GM23248 (cell line): ENCODE results near the gene OPN5. TPM values are rescaled to one million over a fixed set of nuclear protein-coding genes. Genes with fewer than 3 reads are reported as not detected.

Source experiments
- DNase-seq: peaks from one replicate; pipeline ENCODE4 v3.0.0-alpha.2; 2015
- H2AFZ ChIP-seq: fragments of 200-600 bp; sonication (generic); 2 replicates; pipeline ENCODE4 v1.6.1; 2016; ENCODE audit warnings: antibody characterized with exemption
- H3F3A ChIP-seq: fragments of 200-600 bp; sonication (generic); 2 replicates; pipeline ENCODE4 v1.6.1; 2016; ENCODE audit warnings: mild to moderate bottlenecking, antibody characterized with exemption, mixed run types; ENCODE audit not compliant: insufficient read depth
- H3K27ac ChIP-seq: fragments of 200-600 bp; sonication (generic); 2 replicates; pipeline ENCODE4 v1.5.1; 2016; ENCODE audit warnings: mild to moderate bottlenecking
- H3K27me3 ChIP-seq: fragments of 200-600 bp; sonication (generic); replicated peaks from 2 replicates; pipeline ENCODE4 v1.6.1; 2016; ENCODE audit warnings: mild to moderate bottlenecking; ENCODE audit not compliant: insufficient read depth
- H3K36me3 ChIP-seq: fragments of 200-600 bp; sonication (generic); 2 replicates; pipeline ENCODE4 v1.6.1; 2016; ENCODE audit warnings: low read depth, mild to moderate bottlenecking
- H3K4me1 ChIP-seq: fragments of 200-600 bp; sonication (generic); 2 replicates; pipeline ENCODE4 v1.6.1; 2016; ENCODE audit warnings: mild to moderate bottlenecking; ENCODE audit not compliant: insufficient read depth
- H3K4me2 ChIP-seq: fragments of 200-600 bp; sonication (generic); one replicate; pipeline ENCODE4 v1.6.1; 2016; ENCODE audit warnings: mild to moderate bottlenecking; ENCODE audit not compliant: unreplicated experiment
- H3K4me3 ChIP-seq: fragments of 200-600 bp; sonication (generic); 2 replicates; pipeline ENCODE4 v1.5.1; 2016; ENCODE audit warnings: mild to moderate bottlenecking
- H3K79me2 ChIP-seq: fragments of 200-600 bp; sonication (generic); 2 replicates; pipeline ENCODE4 v1.6.1; 2016; ENCODE audit warnings: mild to moderate bottlenecking; ENCODE audit not compliant: insufficient read depth
- H3K9ac ChIP-seq: fragments of 200-600 bp; sonication (generic); 2 replicates; pipeline ENCODE4 v1.6.1; 2016; ENCODE audit warnings: mild to moderate bottlenecking
- H3K9me2 ChIP-seq: fragments of 200-600 bp; sonication (generic); 2 replicates; pipeline ENCODE4 v1.6.1; 2016; ENCODE audit warnings: mixed run types, mild to moderate bottlenecking, moderate library complexity; ENCODE audit not compliant: insufficient read depth
- H3K9me3 ChIP-seq: fragments of 200-600 bp; sonication (generic); one replicate; pipeline ENCODE4 v1.6.1; 2017; ENCODE audit warnings: low read depth
- H4K20me1 ChIP-seq: fragments of 200-600 bp; sonication (generic); 2 replicates; pipeline ENCODE4 v1.6.0; 2016; ENCODE audit not compliant: insufficient read depth
- EZH2 ChIP-seq: fragments of 200-600 bp; sonication (generic); IDR thresholded peaks from 2 replicates; pipeline ENCODE4 v1.6.1; 2018; ENCODE audit warnings: antibody characterized with exemption, mild to moderate bottlenecking; ENCODE audit not compliant: insufficient read depth, poor library complexity, severe bottlenecking
- EZH2phosphoT487 ChIP-seq: fragments of 200-600 bp; sonication (generic); IDR thresholded peaks from 2 replicates; pipeline ENCODE4 v1.6.1; 2018; ENCODE audit warnings: antibody characterized with exemption, moderate library complexity, mild to moderate bottlenecking, low read depth; ENCODE audit not compliant: insufficient read depth
- WGBS, 2 experiments: methylation state at CpG; one replicate each; pipeline ENCODE4 v1.1.6; 2015 to 2017; ENCODE audit warnings: low lambda C conversion rate in 2 of 2, low coverage in 1 of 2; ENCODE audit errors: missing lambda C conversion rate in 2 of 2; 5-methylcytosine and 5-hydroxymethylcytosine counted together
- in situ Hi-C: fragments of 300-500 bp; cut with MboI; formaldehyde crosslinking; loops from 2 replicates; pipeline ENCODE4 v1.15.0; 2020
- polyA plus RNA-seq: library from polyadenylated mRNA; unstranded; fragments of >200 nt; fragmentation: Nextera tagmentation; extraction: Ambion mirVana; gene quantifications from 2 replicates; pipeline ENCODE4 v1.2.1, GENCODE V29; 2016
- total RNA-seq: library from RNA; depleted of rRNA; stranded (reverse); fragments of >200 nt; shearing (Covaris generic); gene quantifications from 2 replicates; pipeline ENCODE4 v1.2.3, GENCODE V29; 2014

The OPN5 gene
- total and polyA plus RNA-seq, 2 experiments from 2014 or later: not detected

DNA sequence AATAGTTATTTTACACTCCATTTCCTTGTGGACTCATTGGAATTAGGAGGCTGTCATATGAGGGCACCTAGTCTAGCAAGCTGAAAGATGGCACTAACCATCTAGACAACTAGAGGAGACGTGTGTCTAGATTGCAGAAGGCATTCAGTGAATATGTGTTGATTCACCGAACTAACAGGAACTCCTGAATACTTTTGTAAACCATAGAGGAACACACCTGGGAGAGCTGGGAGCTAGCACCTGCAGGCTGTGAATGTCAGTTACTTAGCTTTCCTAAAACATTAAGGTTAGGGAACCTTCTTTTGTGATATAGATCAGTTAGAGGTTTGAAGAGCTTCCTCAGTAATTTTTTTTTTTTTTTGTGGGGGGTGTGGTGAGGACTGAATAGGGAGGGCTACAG is 7.7 kb downstream of the OPN5 start:
- H3K9ac ChIP-seq: no peak overlapping the region
- H3K79me2 ChIP-seq: no peaks in the 10 kb centered on the region
- TF ChIP-seq EZH2phosphoT487 (no peak), EZH2 (no peak)
- H3K4me3 ChIP-seq: no peak overlapping the region
- no peaks in the 10 kb centered on the region for H3K9me2 ChIP-seq
- in situ Hi-C loops: loop anchor here (10.0 to 25.0 kb wide), 3 partner anchors 155 to 1623 kb away; no protein-coding TSS in a partner anchor
- H3K4me1 ChIP-seq: no peaks in the 10 kb centered on the region
- WGBS, 2 experiments: 19 to 22% methylated on average over 2 of the region's 2 CpGs
- no peaks in the 10 kb centered on the region for H3K36me3 ChIP-seq
- no peak overlapping the region for H3K4me2 ChIP-seq
- no peaks in the 10 kb centered on the region for H4K20me1 ChIP-seq
- no peak for DNase-seq
- no peak overlapping the region for H3K27ac ChIP-seq
- H3K9me3 ChIP-seq: no peaks in the 10 kb centered on the region
- no peak overlapping the region for H2AFZ ChIP-seq
- H3K27me3 ChIP-seq: peaks cover 42% of the 10 kb centered on the region
- H3F3A ChIP-seq: no peaks in the 10 kb centered on the region

GRCh38 chr6:47792216-47792733 is 10.4 kb downstream of the OPN5 start:
- Histone ChIP-seq H3K79me2 (no peaks in the 10 kb centered on the region), H3K9ac (no peak overlapping the region), H3K36me3 (no peaks in the 10 kb centered on the region), H3K9me3 (no peaks in the 10 kb centered on the region), H3F3A (no peaks in the 10 kb centered on the region), H3K4me2 (no peak overlapping the region), H3K27me3 (peaks cover 29% of the 10 kb centered on the region), H3K9me2 (no peaks in the 10 kb centered on the region), H3K4me1 (no peaks in the 10 kb centered on the region), H3K4me3 (no peak overlapping the region), H3K27ac (no peak overlapping the region), H2AFZ (no peak overlapping the region), H4K20me1 (no peaks in the 10 kb centered on the region)
- 44 to 47% methylated on average over 4 of the region's 4 CpGs for WGBS, 2 experiments
- TF ChIP-seq EZH2phosphoT487 (no peak), EZH2 (no peak)
- DNase-seq: no peak
- in situ Hi-C loops: loop anchor here (25.0 kb wide), 2 partner anchors 970 to 1620 kb away; no protein-coding TSS in a partner anchor

GRCh38 chr6:47794577-47795135 is 12.8 kb downstream of the OPN5 start:
- no peak overlapping the region for H3K9ac ChIP-seq
- no peaks in the 10 kb centered on the region for H4K20me1 ChIP-seq
- no peak overlapping the region for H2AFZ ChIP-seq
- TF ChIP-seq EZH2phosphoT487: no peak
- no peaks in the 10 kb centered on the region for H3K4me1 ChIP-seq
- H3K4me2 ChIP-seq: no peak overlapping the region
- peaks cover 10% of the 10 kb centered on the region for H3K27me3 ChIP-seq
- H3K79me2 ChIP-seq: no peaks in the 10 kb centered on the region
- no peaks in the 10 kb centered on the region for H3K36me3 ChIP-seq
- no peak overlapping the region for H3K27ac ChIP-seq
- no peaks in the 10 kb centered on the region for H3K9me3 ChIP-seq
- H3F3A ChIP-seq: no peaks in the 10 kb centered on the region
- no peak overlapping the region for H3K4me3 ChIP-seq
- WGBS, 2 experiments: 29 to 37% methylated on average over 8 of the region's 8 CpGs
- in situ Hi-C loops: loop anchor here (25.0 kb wide), 2 partner anchors 968 to 1618 kb away; no protein-coding TSS in a partner anchor
- H3K9me2 ChIP-seq: no peaks in the 10 kb centered on the region
- DNase-seq: no peak

- no peak overlapping the region for H2AFZ ChIP-seq
- DNase-seq: no peak
- H3K27ac ChIP-seq: no peak overlapping the region
- no peaks in the 10 kb centered on the region for H3K4me1 ChIP-seq
- H3K9me2 ChIP-seq: no peaks in the 10 kb centered on the region
- 12 to 17% methylated on average over 2 of the region's 2 CpGs for WGBS, 2 experiments
- no peak overlapping the region for H3K9ac ChIP-seq
- peaks cover 8% of the 10 kb centered on the region for H3K27me3 ChIP-seq
- in situ Hi-C loops: no loop called here
- H3F3A ChIP-seq: no peaks in the 10 kb centered on the region
- H3K4me2 ChIP-seq: no peak overlapping the region
- H3K4me3 ChIP-seq: no peak overlapping the region
- TF ChIP-seq EZH2phosphoT487 (no peak), EZH2 (no peak)
- no peaks in the 10 kb centered on the region for H3K36me3 ChIP-seq
- no peaks in the 10 kb centered on the region for H3K79me2 ChIP-seq
- H3K9me3 ChIP-seq: no peaks in the 10 kb centered on the region
- H4K20me1 ChIP-seq: no peaks in the 10 kb centered on the region
Observed at GRCh38 chr6:47801984-47802383, 20.2 kb downstream of the OPN5 start.

- WGBS, 2 experiments: 39 to 42% methylated on average over 2 of the region's 2 CpGs
- in situ Hi-C loops: no loop called here
- H3K27ac ChIP-seq: no peak overlapping the region
Observed at GRCh38 chr6:47804821-47805220, 23.0 kb downstream of the OPN5 start.

More at GRCh38 chr6:47804821-47805220, 23.0 kb downstream of the OPN5 start:
- no peak overlapping the region for H2AFZ ChIP-seq
- no peak for DNase-seq
- H3K27me3 ChIP-seq: peaks cover 8% of the 10 kb centered on the region
- H3K4me2 ChIP-seq: no peak overlapping the region
- H3K9ac ChIP-seq: no peak overlapping the region
- no peaks in the 10 kb centered on the region for H3F3A ChIP-seq
- H3K4me3 ChIP-seq: no peak overlapping the region
- no peak for TF ChIP-seq EZH2
- no peak for TF ChIP-seq EZH2phosphoT487
- no peaks in the 10 kb centered on the region for H4K20me1 ChIP-seq
- H3K9me2 ChIP-seq: no peaks in the 10 kb centered on the region
- H3K4me1 ChIP-seq: no peaks in the 10 kb centered on the region
- no peaks in the 10 kb centered on the region for H3K36me3 ChIP-seq
- H3K79me2 ChIP-seq: no peaks in the 10 kb centered on the region
- no peaks in the 10 kb centered on the region for H3K9me3 ChIP-seq
